ENCODE data around the gene AFAP1L2.

GRCh38 chr10:114393482-114393881 is 10.8 kb downstream of the AFAP1L2 start:
- TF ChIP-seq CSDC2 (CRISPR knock-in tag; IDR thresholded peaks at IDR 0.05) (no peak), ZFP30 (CRISPR knock-in tag; IDR thresholded peaks at IDR 0.05) (no peak), ZNF565 (CRISPR knock-in tag; conservative IDR thresholded peaks at IDR 0.05; ENCODE audit: low read depth) (no peak), RARB (CRISPR knock-in tag; IDR thresholded peaks at IDR 0.05) (no peak), PATZ1 (CRISPR knock-in tag; IDR thresholded peaks at IDR 0.05; ENCODE audit: borderline replicate concordance) (no peak), ZFP3 (CRISPR knock-in tag; IDR thresholded peaks at IDR 0.05) (no peak), ZC3H10 (CRISPR knock-in tag; IDR thresholded peaks at IDR 0.05) (no peak), OSR1 (CRISPR knock-in tag; IDR thresholded peaks at IDR 0.05) (no peak), TOX (CRISPR knock-in tag; IDR thresholded peaks at IDR 0.05; ENCODE audit: borderline replicate concordance) (no peak), ARNTL (CRISPR knock-in tag; IDR thresholded peaks at IDR 0.05; ENCODE audit: borderline replicate concordance, low read depth) (no peak), ESRRG (CRISPR knock-in tag; IDR thresholded peaks at IDR 0.05) (no peak), SNAI2 (CRISPR knock-in tag; IDR thresholded peaks at IDR 0.05) (no peak), POU6F1 (CRISPR knock-in tag; IDR thresholded peaks at IDR 0.05; ENCODE audit: borderline replicate concordance, low read depth) (no peak), PPARA (CRISPR knock-in tag; IDR thresholded peaks at IDR 0.05; ENCODE audit: borderline replicate concordance) (no peak)
